ENCODE results near the gene NFATC4.

Gene NFATC4

GRCh38 chr14:24331731-24332267 is 36.2 kb upstream of the NFATC4 start:
- no peaks in the 10 kb centered on the region for H3K79me2 ChIP-seq (ENCODE audit: insufficient read depth, low read depth)
- no peak for TF ChIP-seq CTCF (conservative IDR thresholded peaks at IDR 0.05; ENCODE audit: low read depth, low read length)
- H3K27me3 ChIP-seq (ENCODE audit: insufficient read depth, low read depth) = peaks cover 11% of the 10 kb centered on the region; the same call in 1 of the 2 replicates
- peak overlapping the region; percentile 80; the same call in 1 of the 2 replicates for H3K4me2 ChIP-seq
- H3K36me3 ChIP-seq (ENCODE audit: insufficient read depth) = no peaks in the 10 kb centered on the region
- no peak overlapping the region for H3K9ac ChIP-seq
- H2AFZ ChIP-seq (ENCODE audit: low read depth) = peak overlapping the region; percentile 81; the same call in 1 of the 2 replicates
- H3K27ac ChIP-seq = no peak overlapping the region
- no peaks in the 10 kb centered on the region for H4K20me1 ChIP-seq (ENCODE audit: insufficient read depth)
- peaks cover 12% of the 10 kb centered on the region for H3K4me1 ChIP-seq (ENCODE audit: low read depth, poor library complexity, severe bottlenecking)
- H3K4me3 ChIP-seq (IDR thresholded peaks at IDR 0.05; ENCODE audit: insufficient read depth, low read depth, low read length) = no peak overlapping the region

DNA sequence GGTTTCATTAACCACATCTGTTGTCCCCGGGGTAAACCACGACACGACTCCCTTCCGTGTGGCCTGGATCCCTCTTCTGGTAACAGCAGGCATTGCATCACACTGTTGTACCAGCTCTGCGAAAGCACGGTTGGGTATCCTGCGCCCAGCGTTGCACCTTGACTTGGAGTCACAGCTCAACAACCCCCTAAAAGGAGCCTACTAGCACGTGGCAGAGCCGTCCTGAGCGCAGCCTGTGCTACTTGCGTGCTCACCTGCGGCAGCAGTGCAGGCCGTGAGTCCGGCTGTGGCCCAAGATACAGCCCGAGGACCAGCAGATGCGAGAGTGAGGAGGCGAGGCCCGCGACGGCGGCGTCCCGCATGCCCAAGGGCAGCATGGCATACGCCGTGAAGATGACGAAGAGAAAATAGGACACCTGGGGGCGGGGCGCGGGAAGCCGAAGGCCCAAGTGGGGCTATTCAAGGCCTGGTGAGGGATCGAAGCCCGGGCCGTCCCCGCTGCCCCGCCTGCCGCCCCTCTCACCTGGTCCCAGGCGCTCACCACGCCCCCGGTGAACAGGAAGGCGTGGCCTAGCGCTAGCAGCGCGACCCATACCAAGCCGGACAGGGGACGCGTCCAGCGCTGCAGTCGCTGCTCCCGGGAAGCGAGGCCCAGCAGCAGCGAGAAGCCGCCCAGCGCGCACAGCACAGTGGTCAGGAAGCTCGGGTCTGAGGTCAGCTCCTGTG is 35.6 kb upstream of the NFATC4 start:
- Histone ChIP-seq H3K79me2 (ENCODE audit: insufficient read depth, low read depth) (no peaks in the 10 kb centered on the region), H3K4me1 (ENCODE audit: low read depth, poor library complexity, severe bottlenecking) (peaks cover 12% of the 10 kb centered on the region), H3K4me2 (peak overlapping the region; percentile 80), H3K9ac (no peak overlapping the region), H2AFZ (ENCODE audit: low read depth) (peak overlapping the region; percentile 81), H4K20me1 (ENCODE audit: insufficient read depth) (no peaks in the 10 kb centered on the region), H3K4me3 (IDR thresholded peaks at IDR 0.05; ENCODE audit: insufficient read depth, low read depth, low read length) (no peak overlapping the region), H3K27me3 (ENCODE audit: insufficient read depth, low read depth) (peaks cover 11% of the 10 kb centered on the region; the same call in 1 of the 2 replicates), H3K36me3 (ENCODE audit: insufficient read depth) (no peaks in the 10 kb centered on the region), H3K27ac (no peak overlapping the region)
- peak; percentile 70 for TF ChIP-seq CTCF (conservative IDR thresholded peaks at IDR 0.05; ENCODE audit: low read depth, low read length)

- Histone ChIP-seq H3K27me3 (ENCODE audit: insufficient read depth, low read depth) (peaks cover 11% of the 10 kb centered on the region; the same call in 1 of the 2 replicates), H3K79me2 (ENCODE audit: insufficient read depth, low read depth) (no peaks in the 10 kb centered on the region), H2AFZ (ENCODE audit: low read depth) (peak within 1 kb of the TSS; percentile 78), H3K4me3 (IDR thresholded peaks at IDR 0.05; ENCODE audit: insufficient read depth, low read depth, low read length) (no peak within 1 kb of the TSS), H3K4me2 (peak within 1 kb of the TSS; percentile 80), H3K4me1 (ENCODE audit: low read depth, poor library complexity, severe bottlenecking) (peaks cover 12% of the 10 kb centered on the region), H3K27ac (no peak within 1 kb of the TSS), H3K9ac (no peak within 1 kb of the TSS), H3K36me3 (ENCODE audit: insufficient read depth) (no peaks in the 10 kb centered on the region), H4K20me1 (ENCODE audit: insufficient read depth) (no peaks in the 10 kb centered on the region)
- no peak for TF ChIP-seq CTCF (conservative IDR thresholded peaks at IDR 0.05; ENCODE audit: low read depth, low read length)
Measured at GRCh38 chr14:24334431-24335291, 33.3 kb upstream of the NFATC4 start, which contains the start of gene ADCY4. Gene ADCY4 (minus strand): TSS chr14:24335071. CDS start chr14:24334652, 419 bp downstream.

- H3K27ac ChIP-seq = no peak overlapping the region
- no peak overlapping the region for H3K4me3 ChIP-seq (IDR thresholded peaks at IDR 0.05; ENCODE audit: insufficient read depth, low read depth, low read length)
- no peaks in the 10 kb centered on the region for H4K20me1 ChIP-seq (ENCODE audit: insufficient read depth)
- TF ChIP-seq CTCF (conservative IDR thresholded peaks at IDR 0.05; ENCODE audit: low read depth, low read length) = no peak
- peaks cover 11% of the 10 kb centered on the region; the same call in 1 of the 2 replicates for H3K27me3 ChIP-seq (ENCODE audit: insufficient read depth, low read depth)
- H3K4me2 ChIP-seq = no peak overlapping the region
- no peak overlapping the region for H3K9ac ChIP-seq
- no peak overlapping the region for H2AFZ ChIP-seq (ENCODE audit: low read depth)
- no peaks in the 10 kb centered on the region for H3K79me2 ChIP-seq (ENCODE audit: insufficient read depth, low read depth)
- peaks cover 12% of the 10 kb centered on the region for H3K4me1 ChIP-seq (ENCODE audit: low read depth, poor library complexity, severe bottlenecking)
- no peaks in the 10 kb centered on the region for H3K36me3 ChIP-seq (ENCODE audit: insufficient read depth)
Measured at GRCh38 chr14:24335461-24336171, 32.4 kb upstream of the NFATC4 start.

Measured in KMS-11 (cell line).